NCI-H1105 treated with DMSO at 0.1 percent for 48 hours (cell line): ENCODE measurements around the gene HSPA9.

ENCODE experiments used
- DNase-seq: peaks from one replicate; lab custom pipeline; 2025; lab: John Stamatoyannopoulos, UW

The HSPA9 gene

GRCh38 chr5:138595180-138595795 is 20.1 kb upstream of the HSPA9 start:
- no peak for DNase-seq

- no peak for DNase-seq
Measured at GRCh38 chr5:138594305-138595058, 19.3 kb upstream of the HSPA9 start.

- DNase-seq = no peak
Measured at GRCh38 chr5:138588013-138588788, 13.0 kb upstream of the HSPA9 start.

GRCh38 chr5:138585157-138585556 is 10.0 kb upstream of the HSPA9 start:
- DNase-seq = no peak

- DNase-seq = no peak
Measured at GRCh38 chr5:138583984-138584637, 8.9 kb upstream of the HSPA9 start.

- no peak for DNase-seq
Measured at GRCh38 chr5:138582959-138583358, 7.8 kb upstream of the HSPA9 start.

GRCh38 chr5:138580777-138581176 is 5.6 kb upstream of the HSPA9 start:
- DNase-seq = no peak

- no peak for DNase-seq
Measured at GRCh38 chr5:138580001-138580400, 4.8 kb upstream of the HSPA9 start.

- DNase-seq = no peak
Measured at GRCh38 chr5:138579517-138579863, 4.3 kb upstream of the HSPA9 start.

GRCh38 chr5:138577452-138577851 is 2.3 kb upstream of the HSPA9 start:
- DNase-seq = no peak

GRCh38 chr5:138574744-138575193 is 432 bp downstream of the HSPA9 start:
- DNase-seq = no peak

GRCh38 chr5:138573949-138574670 is 1.1 kb downstream of the HSPA9 start:
- DNase-seq = no peak

GRCh38 chr5:138573223-138573622 is 2.0 kb downstream of the HSPA9 start:
- no peak for DNase-seq

GRCh38 chr5:138570871-138571270 is 4.3 kb downstream of the HSPA9 start:
- no peak for DNase-seq

- DNase-seq = no peak
Measured at GRCh38 chr5:138569782-138570181, 5.4 kb downstream of the HSPA9 start.

GRCh38 chr5:138568061-138568824 is 7.0 kb downstream of the HSPA9 start:
- no peak for DNase-seq

GRCh38 chr5:138566792-138567191 is 8.4 kb downstream of the HSPA9 start:
- no peak for DNase-seq

- DNase-seq = no peak
Measured at GRCh38 chr5:138565100-138565821, 9.9 kb downstream of the HSPA9 start.

- no peak for DNase-seq
Measured at GRCh38 chr5:138564242-138564641, 11.0 kb downstream of the HSPA9 start.

- DNase-seq = no peak
Measured at GRCh38 chr5:138563340-138564118, 11.7 kb downstream of the HSPA9 start.
